T-helper 1 cell (primary cell): Measurements from ENCODE around the gene MTCP1.

Source experiments
- DNase-seq, 5 donors: peaks; one replicate each; pipeline ENCODE4 v3.0.0-alpha.2; 2012 to 2020
- total RNA-seq, 4 donors: gene quantifications; one replicate each; lab custom pipeline; 2026; lab: John Stamatoyannopoulos, UW

Gene MTCP1, protein sequence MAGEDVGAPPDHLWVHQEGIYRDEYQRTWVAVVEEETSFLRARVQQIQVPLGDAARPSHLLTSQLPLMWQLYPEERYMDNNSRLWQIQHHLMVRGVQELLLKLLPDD
- total RNA-seq: 0.46 to 1.6 (median 0.76) reads per million in 4 donors

DNA sequence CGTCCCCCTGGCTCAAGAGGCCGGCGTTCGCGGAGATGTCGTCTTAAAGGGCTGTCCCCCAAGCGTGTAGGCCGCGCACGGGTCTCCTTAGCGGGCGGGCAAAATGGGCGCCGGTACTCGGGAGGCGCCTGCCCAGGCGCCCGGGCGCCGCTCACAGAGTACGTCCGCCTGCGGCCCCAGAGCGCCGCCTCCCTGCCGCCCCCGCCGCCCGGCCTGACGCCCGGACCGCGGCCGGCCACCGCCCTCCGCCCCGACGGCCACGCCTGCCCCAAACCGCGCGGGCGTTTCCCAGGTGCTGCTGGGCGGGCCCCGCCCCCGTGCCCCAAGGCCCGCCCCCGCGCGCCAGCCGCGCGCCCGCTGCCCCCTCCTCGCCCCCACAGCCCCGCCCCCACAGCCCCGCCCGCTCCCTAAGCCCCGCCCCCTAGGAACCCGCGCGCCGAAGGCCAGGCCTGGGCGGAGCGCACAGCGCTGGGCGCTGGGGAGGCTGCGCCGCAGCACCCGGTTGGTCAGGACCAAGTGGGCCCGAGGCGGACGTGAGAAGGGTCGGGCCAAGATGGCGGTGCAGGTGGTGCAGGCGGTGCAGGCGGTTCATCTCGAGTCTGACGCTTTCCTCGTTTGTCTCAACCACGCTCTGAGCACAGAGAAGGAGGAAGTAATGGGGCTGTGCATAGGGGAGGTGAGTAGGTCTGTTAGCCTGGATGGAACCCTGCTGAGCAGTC, at the start of gene MTCP1, which contains the start of the genes BRCC3 and CMC4:
Gene MTCP1 (minus strand): TSS at position 162 of the 719 bp plus-strand sequence. CDS start 5,126 bp downstream, outside the sequence.
Gene BRCC3 (plus strand): TSS at position 534 of the 719 bp plus-strand sequence. CDS start 20 bp downstream, at position 554.
Gene CMC4 (minus strand): TSS at position 162 of the 719 bp plus-strand sequence. CDS start 7,113 bp downstream, outside the sequence.
- peak; percentile 60 to 86 (median 65) for DNase-seq

DNA sequence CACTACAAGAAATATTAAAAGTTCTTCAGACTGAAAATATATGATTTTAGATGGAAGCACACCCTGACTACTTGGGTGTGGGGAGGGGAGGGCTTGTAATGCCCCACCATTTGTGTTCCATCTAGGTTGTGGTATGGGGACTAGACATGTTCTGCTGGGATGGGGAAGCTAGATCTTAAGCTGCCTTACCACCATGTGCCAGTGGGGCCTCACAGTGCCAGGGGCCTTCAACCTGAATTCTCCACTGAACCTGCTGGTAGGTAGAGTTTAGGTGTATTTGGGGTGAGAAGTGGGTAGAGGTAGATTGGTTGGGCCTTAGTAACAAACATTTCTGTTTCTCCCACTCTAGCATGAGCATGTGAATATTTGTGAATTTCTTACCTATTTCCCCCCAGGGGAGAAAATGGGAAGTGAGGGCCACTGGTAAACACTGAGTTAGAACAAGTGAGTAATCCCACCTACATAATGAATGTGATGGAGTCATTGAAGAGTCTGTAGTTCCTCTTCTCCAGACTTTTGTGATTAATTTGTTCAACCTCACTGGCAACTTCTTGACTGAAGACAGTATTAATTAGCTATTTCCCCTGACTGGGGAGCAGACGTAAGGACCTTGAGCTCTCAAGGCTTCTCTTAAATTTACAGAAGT, 44.4 kb upstream of the MTCP1 start:
- no peak for DNase-seq

DNA sequence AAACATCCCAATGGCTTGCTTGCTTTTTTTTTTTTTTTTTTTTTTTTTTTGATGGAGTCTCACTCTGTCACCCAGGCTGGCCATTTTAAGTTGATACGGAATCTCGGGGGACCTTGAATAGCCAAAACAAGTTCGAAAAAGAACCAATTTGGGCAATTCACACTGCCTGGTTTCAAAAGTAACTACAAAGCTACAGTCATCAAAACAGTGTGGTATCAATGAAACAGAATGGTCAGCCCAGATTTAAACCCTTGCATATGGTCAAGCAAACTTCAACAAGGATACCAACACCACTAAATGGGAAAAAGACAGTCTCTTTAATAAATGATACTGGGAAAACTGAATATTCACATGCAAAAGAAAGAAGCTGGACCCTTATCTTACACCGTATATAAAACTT, 42.2 kb upstream of the MTCP1 start:
- DNase-seq: no peak

DNA sequence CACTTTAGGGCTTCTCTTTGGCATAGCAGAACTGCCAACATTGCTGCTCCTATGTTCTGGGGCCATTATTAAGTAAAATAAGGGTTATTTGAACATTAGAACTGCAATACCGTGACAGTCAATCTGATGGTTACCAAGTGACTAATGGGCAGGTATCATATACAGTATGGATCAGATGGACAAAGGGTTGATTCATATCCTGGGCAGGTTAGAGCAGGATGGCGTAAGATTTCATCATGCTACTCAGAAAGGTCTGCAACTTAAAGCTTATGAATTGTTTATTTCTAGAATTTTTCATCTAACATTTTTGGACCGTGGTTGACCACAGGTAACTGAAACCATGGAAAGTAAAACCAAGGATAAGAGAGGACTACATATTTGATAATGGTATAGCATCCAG, 41.2 kb upstream of the MTCP1 start:
- DNase-seq: peak in 1 of 5 donors; percentile 5

DNA sequence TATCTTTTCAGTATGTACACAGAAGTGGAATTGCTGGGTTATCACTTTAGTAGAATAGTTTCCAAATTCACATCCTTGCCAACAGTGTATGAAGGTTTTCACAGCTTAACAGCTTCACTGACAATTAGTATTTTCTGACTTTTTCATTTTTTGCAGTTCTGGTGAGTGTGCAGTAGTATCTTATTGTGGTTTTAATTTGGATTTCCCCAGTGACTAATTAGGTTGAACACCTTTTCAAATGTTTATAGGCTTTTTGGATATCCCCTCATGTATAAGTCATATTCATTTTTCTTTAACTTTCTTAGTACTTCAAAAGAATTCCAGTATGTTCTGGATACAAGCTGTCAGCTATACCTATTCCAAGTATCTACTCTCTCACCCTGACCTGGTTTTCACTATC, 37.5 kb upstream of the MTCP1 start:
- no peak for DNase-seq

DNA sequence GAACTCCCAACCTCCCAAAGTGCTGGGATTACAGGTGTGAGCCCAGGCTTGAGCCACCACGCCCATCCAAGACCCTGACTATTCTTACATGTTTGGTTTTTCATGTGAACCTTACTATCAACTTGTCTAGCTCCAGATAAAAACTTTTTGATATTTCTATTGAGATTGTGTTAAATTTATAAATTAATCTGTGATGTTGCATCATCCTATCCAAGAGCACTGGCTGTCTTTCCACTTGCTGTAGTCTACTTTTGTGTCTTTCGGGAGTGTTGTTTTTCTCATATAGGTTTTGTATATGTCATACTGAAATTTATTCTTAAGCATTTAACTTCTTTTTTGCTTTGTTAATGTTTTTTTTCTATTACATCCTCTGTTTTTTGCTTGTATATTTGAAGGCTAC, 35.0 kb upstream of the MTCP1 start:
- DNase-seq: no peak

DNA sequence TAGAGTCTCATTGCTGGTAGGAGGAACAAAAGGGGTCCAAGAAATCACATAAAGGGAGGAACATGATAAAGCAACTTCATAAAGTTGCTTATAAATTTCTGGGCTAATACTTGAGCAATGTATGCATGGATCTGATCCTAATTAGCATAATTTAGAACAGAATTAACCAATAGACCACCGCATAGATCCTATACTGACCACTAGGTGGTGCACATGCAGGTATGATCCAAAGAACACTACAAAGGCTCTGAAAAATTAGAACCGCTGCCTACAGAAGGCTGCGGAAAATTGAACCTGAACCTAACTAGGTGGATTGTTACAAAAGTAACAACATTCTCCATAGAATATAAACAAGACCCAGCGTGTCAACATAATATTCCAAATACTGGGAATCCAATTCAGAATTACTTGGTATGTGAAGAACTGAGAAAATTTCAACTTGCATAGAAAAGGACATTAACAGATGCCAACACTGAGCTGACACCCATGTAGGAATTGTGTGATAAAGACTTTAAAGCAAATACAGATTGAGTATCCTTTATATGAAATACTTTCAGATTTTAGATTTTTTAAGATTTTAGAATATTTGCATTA, 23.6 kb upstream of the MTCP1 start:
- DNase-seq: peak in 2 of 5 donors; percentile 20 to 36

DNA sequence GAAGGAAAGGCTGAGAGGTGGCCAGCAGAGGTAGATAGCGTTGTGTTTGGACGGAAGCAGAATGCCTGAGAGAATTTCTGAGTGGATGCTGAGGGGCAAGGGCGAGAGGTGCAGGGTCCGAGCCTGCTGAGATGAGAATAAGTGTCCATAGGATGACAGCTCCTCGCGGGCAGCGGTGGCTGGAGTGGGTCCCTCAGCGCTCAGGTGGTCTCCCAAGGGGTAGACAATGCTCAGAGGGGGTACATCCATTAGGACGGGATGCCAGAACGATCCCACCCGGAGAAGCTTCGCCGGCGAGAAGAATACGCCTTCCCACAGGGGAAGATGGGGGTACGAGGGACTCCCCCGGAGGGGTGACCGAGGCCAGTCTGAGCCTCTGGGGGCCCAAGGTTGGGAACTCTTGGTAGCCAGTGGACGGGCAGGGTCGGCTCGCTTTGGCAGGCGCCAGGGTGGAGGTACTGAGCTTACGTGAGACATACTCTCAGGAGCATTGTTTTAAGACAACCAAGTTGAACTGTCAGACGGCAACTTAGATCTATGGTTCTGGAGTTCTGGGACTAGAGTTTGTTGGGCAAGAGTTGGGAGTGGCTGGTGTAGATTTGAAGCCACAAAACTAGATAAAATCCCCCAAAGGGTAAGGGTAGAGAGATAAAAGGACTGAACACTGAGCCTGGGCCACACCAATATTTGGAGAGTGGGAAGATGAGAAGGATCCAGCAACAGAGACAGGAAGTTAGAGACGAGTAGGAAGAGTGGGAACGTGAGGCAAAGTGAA, 16.2 kb upstream of the MTCP1 start:
- DNase-seq: no peak

DNA sequence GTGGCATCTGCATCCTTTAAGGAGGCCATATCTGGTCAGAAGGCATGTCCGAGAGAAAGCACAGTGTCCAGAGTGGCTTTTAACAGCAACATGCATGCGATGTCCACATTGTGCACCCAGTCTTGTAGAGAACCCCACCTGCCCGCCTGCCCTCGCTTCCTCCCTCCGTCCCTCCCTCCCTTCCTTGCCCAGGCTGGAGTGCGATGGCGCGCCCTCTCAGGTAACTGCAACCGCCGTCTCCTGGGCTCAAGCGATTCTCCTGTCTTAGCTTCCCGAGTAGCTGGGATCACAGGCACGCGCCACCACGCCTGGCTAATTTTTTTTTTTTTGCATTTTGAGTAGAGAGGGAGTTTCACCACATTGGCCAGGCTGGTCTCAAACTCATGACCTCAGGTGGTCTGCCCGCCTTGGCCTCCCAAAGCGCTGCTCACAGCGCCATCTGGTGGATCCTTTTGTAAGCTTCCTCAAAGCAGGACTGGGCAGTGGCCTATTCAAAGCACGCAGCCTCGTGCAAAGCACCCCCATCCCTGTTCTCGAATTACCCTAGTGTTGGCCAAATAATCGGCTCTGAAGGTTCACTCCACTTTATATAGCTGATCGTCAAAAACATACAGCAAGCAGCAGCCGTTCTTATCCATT, 15.4 kb upstream of the MTCP1 start:
- DNase-seq: peak in 3 of 5 donors; percentile 11 to 37 (median 29)

DNA sequence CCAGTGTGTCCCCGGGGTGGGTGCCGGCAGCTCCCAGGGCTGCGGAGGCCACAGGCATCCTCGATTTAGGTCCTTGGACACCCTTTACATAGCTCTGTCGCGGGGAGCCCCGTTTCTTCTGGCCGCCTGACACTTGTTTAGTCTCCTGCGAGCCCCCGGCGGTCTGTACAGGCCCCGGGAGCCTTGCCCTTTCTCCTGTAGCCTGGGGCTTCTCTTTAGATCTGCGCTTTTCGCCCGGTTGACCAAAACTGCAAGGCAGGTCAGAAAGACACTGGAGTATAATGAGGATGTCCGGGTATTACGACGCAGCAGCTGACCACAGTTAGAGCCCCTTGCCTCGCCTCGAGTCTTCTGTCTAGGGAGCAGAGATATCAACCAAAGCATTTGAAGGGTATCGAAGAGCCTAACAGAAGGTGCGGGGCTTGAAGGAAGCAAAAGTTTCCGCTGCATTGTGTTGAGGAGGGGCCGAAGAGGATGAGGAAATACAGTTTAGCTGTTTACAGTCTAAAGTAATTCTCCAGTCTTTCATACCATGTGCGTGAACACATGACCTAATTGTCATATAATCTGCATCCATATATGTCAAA, 851 bp upstream of the MTCP1 start:
- no peak for DNase-seq

DNA sequence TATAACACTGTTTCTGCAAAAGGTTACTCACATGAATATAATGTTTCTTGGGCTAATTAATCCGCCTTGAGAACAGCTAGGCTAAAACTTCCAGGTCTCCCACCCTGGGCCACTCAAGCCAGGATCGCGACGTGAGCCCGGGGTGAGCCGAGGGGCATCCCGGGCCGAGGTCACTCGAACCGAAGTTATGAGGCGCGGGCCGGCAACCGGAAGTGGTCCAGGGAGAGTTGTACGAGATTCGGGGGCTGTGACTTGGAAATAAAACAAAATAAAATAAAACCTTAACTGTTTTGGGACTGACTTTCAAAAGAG, 317 bp downstream of the MTCP1 start:
- DNase-seq: no peak

DNA sequence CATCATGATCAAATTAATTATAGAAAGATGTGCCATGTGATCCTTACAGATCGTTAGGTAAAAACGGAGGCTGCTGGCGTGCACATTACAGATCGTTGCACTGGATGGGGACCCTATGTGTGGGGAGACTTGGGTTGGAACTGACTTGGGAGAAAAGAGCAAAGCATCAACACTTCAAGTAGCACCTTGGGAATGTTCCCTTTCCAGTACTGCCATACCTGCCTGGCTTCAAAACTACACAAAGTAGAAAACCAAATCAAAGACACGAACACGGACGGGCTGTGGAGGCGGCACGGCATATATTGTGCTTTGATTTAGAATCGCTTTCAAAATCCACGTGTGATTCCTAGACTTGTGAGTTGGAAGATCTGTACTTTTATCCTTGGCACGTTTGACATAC, 898 bp downstream of the MTCP1 start:
- DNase-seq: no peak

DNA sequence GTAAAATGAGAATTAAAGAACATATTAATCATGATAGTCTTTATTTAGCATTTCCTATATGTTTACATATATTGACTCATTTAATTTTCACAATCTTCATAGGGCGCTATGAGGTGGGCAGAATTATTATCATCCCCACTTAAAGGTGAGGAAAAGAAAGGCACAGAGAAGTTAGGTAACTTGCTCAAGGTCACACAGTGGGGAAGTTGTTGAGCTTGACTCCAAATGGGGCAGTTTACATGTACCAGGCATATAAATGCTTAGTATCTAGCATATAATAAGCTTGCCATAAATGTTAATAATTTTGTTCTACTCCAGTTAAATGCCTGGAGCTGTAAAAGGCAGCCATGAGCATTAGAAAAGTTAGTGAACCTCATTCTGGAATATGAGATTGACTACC, 1.5 kb downstream of the MTCP1 start:
- DNase-seq: no peak

DNA sequence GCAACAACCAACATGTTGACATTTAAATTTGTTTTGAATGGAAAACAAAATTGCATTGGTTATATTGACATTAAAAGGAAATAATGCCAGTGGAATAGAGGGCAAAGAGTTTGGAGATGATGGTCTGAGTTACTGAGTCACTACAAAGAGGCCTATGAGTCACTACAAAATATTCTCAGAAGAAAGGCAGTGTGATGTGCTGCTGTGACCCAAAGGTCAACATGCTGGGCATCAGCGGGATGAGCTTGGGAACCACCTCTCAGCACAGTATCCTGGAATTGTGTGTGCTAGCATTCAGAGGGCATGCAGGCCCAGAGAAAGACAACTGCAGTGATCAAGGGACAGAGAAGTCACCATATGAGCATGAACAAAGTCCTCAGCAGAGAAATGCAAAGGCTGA, 2.8 kb downstream of the MTCP1 start:
- DNase-seq: no peak

DNA sequence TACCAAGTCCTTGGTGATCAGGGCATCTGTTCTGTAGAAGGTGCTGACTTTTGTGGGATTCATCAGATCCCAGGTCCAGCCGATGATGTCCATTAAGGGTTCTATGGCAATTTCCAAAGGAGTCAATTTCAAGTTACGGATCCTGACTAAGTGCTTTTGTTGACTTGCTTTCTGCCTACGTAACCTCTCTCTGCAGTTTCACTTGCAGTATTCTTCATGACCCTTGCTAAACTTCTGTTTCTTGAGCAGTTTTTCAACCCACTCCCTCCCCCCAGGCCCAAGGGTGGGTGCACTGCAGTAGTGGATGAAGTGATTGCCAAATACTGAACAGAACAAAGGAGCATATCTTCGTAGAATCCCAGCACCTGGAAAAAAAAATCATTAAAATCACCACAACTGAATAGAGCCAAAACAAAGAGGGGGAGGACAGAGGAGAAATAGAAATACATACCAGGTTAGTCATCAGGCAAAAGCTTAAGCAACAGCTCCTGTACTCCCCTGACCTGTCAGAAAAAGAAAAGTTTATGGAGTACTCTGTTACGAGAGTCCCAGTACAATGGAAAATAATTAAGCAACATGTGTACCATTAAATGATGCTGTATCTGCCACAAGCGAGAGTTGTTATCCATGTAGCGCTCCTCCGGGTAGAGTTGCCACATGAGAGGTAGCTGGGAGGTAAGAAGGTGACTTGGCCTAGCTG, 5.8 kb downstream of the MTCP1 start:
- DNase-seq: no peak

DNA sequence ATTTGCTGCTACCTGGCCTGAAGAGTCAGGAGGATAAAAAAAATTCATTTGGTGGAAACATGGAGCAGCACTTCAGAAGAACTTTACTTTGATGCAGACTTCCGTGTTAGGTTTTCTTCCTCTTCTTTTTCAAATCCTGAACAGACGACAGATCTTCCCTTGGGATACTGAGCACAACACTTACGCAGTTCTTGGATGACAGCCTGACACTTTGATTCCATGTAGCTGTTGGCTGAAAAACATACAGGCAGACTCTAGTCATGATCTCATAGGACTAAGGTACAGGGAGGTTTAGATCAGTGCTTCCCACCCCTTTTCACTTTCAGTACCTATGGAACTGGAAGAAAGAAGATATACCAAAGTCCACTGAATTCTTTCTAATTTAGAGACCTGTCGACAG, 9.2 kb downstream of the MTCP1 start:
- DNase-seq: no peak

DNA sequence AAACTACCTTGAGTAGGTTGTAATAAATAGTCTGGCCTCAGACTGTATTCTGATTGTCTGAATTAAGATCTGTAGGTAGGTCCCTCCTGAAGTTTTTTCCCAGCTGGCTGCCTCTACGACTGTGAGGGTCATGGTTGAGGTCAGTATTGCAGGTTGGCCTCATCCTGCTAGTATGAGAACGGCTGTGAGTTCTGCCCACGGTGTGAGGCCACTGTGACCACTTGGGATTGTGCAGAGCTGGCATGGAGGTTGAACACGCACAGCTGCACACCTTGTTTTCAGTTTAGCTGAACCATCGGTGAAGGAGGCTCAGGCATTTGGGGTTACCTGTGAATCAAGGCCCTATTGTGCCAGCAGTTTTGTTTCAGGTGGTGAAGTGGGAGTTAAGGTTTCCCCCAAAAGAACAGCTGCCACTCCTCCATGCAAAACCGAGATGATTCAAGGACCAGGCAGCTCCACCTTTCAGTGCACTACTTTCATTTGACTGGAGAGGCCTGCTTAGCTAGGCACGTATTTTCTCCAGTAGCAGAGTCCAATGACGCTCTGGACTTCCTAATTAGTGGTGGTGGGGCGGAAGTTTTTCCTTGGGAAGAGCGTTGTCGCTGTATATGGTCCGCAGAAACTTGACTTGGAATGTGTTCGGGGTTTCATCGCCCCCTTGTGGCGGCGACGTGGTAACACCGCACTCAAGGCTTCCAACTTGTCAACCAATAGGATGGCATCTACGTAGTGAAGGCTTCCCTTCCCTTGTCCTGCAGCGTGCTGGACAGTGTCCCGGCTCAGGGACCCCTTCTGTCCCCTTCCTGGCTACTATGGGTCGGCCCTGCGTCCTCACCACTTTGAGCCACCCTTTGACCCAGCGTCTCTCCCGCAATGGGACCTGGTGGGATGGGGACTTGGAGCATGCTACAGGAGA, 13.8 kb downstream of the MTCP1 start:
- peak; percentile 11 to 56 (median 25) for DNase-seq

DNA sequence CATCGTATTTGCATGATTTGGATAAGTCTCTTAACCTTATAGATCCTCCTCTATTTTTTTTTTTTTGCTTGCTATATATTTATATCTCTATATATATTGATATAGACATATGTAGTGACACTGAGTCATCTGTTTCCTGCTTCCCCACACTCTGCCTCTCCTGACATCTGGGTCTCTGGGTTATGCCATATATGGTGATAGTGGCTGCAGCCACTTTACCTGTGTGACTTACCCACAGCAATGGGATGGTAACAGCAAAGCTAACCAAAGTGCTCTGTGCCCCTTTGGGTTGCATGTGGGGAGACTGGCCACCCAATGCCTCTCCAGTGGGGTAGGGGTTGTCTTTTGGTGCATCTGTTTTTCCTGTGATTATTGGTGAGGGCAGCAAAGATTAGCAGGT, 14.5 kb downstream of the MTCP1 start:
- DNase-seq: peak in 1 of 5 donors; percentile 14

DNA sequence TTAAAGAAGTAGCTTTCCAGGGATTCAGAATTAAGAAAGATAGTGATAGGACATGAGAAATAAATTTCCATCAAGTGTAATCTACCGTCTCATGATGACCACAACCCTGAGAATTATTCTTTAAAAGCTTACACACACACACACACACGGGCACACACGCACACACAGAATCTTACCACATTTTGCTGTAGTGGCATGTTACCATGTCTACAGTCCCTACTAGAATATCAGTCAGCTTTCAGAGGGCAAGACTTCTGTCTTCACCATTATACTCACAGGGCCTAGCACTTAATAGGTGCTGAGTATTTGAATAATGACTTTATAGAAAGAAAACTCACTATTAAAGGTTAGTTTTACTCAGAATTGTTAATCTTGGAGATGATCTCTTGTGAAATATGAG, 15.4 kb downstream of the MTCP1 start:
- no peak for DNase-seq

DNA sequence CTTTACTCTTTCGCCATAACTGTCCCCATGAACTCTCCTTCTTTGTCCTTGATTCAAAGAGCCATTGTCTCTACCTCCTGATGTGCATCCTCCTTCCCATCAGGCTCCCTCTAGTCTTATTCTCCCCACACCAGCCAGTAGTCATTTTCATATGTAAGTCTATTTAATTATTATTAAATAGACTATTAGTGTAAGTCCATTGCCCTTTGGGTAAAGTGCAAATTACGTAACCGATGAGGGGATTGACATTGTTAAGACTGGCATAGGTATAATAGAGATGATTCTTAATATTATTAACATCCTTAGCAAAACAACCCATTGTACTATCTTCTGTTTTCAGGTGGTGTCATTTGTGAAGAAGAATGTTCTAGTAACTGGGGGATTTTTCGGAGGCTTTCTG, 16.7 kb downstream of the MTCP1 start:
- no peak for DNase-seq
